GM10248 (cell line): ENCODE results near the gene MTMR1.

Experiments
- CTCF ChIA-PET: fragments of 300-600 bp; sonication (Branson Sonifier 250); formaldehyde crosslinking; extraction: SDS; loops from one replicate; lab custom pipeline; 2021; ENCODE audit warnings: antibody characterized with exemption; lab: Yijun Ruan, JAX
- POLR2A ChIA-PET: fragments of 350-650 bp; sonication (Branson Sonifier 250); formaldehyde crosslinking; extraction: SDS; loops from one replicate; lab custom pipeline; 2020; ENCODE audit warnings: antibody characterized with exemption; lab: Yijun Ruan, JAX
- DNase-seq: peaks from one replicate; pipeline ENCODE4 v3.0.0; 2012; ENCODE audit errors: extremely low spot score
- TF ChIP-seq, protein P1 (sequence below): IDR thresholded peaks from 2 replicates; pipeline ENCODE4 v1.5.1; 2012; ENCODE audit warnings: mild to moderate bottlenecking, low read depth; ENCODE audit errors: extremely low read depth, missing control alignments, control extremely low read depth

The MTMR1 gene

GRCh38 chrX:150692831-150693724 lies at the start of gene MTMR1:
Gene MTMR1, plus strand, starts transcription at chrX:150693396. Its CDS starts 135 bp downstream, at chrX:150693531.
- peak; percentile 67 for DNase-seq
- TF ChIP-seq, protein P1, sequence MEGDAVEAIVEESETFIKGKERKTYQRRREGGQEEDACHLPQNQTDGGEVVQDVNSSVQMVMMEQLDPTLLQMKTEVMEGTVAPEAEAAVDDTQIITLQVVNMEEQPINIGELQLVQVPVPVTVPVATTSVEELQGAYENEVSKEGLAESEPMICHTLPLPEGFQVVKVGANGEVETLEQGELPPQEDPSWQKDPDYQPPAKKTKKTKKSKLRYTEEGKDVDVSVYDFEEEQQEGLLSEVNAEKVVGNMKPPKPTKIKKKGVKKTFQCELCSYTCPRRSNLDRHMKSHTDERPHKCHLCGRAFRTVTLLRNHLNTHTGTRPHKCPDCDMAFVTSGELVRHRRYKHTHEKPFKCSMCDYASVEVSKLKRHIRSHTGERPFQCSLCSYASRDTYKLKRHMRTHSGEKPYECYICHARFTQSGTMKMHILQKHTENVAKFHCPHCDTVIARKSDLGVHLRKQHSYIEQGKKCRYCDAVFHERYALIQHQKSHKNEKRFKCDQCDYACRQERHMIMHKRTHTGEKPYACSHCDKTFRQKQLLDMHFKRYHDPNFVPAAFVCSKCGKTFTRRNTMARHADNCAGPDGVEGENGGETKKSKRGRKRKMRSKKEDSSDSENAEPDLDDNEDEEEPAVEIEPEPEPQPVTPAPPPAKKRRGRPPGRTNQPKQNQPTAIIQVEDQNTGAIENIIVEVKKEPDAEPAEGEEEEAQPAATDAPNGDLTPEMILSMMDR = no peak
- POLR2A ChIA-PET = no interaction called here
- CTCF ChIA-PET = interaction anchor here (1.4 to 2.1 kb wide), 2 partner anchors 9 to 16 kb away, joined by 3 to 15 read pairs; no protein-coding TSS in a partner anchor

DNA sequence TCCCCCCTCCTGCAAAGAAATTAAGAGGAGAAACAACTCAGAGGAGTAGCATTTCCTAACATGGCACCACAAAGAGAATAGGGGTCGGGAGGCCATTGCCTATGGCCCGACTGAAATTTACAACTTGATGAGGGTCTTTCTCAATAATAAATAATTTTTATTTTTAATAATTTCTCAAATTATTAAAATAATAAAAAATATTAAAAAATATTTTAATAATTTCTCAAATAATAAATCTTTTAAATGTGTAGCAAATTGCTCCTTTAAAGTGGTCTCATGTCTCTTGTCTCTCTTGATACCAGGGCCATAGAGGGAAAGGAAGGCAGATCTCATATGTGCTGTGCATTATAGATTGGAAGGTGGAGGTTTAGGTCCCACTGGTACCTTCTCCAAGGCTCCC lies 49.2 kb upstream of the MTMR1 start:
- DNase-seq = no peak
- ChIA-PET CTCF (no interaction called here), POLR2A (no interaction called here)
- TF ChIP-seq, protein P1 = no peak

DNA sequence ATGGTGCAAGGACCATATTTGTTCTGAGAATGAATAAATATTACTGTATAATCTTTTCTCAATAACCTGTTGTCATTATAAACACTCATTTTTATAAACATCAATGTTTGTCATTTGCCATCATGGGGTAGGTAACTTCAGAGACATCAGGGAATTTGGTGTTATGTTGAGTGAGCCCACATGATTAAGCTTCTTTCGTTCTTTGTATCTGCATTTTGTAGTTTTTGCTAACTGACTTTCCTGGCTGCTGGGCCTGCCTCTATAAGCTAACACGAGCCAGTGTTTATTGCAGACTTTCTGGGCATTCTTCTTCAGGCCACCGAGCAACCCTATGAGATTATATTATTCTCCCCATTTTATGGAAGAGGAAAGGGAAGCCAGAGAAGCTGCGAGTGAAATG lies 48.8 kb upstream of the MTMR1 start:
- ChIA-PET CTCF (interaction anchor here (0.9 to 1.0 kb wide), 2 partner anchors 8 to 9 kb away, joined by 3 to 4 read pairs; no protein-coding TSS in a partner anchor), POLR2A (no interaction called here)
- TF ChIP-seq, protein P1 = no peak
- no peak for DNase-seq

GRCh38 chrX:150647331-150647730 lies 45.9 kb upstream of the MTMR1 start:
- TF ChIP-seq, protein P1 = no peak
- POLR2A ChIA-PET = no interaction called here
- no peak for DNase-seq
- CTCF ChIA-PET = interaction anchor here (1.3 kb wide), 1 partner anchor 36 kb away, joined by 3 read pairs; no protein-coding TSS in a partner anchor

DNA sequence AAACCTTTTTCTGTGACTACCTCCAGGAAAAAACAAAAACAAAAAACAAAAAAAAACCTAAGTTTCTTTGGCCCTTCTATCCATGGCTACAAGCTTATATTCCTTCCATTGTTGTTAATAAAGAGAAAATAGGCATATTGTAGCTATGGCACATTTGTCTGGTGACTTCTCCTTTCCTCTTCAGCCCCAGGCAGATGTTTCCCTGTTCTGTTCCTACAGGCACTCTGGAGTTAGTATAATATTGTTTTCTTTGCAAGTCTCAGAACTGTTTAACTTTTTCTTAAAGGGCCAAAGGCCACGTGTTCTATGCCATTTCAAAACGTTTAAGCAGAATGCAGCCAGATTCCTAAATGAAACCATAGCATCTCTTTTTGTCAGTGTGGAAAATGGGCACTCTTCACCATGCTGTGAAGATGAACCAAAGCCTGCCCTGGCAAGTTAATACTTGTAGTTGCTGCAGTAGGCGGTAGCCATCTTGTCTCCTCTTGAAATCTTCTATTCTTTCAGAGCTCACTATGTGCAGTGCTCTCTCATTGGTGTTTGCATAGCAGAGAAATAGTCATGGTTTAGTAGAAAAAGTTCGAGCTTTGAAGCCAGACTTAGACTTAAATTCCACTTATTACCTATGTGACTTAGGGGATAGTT lies 44.8 kb upstream of the MTMR1 start:
- ChIA-PET POLR2A (no interaction called here), CTCF (interaction anchor here (0.7 kb wide), 1 partner anchor 15 kb away, joined by 3 read pairs; no protein-coding TSS in a partner anchor)
- TF ChIP-seq, protein P1 = no peak
- no peak for DNase-seq

DNA sequence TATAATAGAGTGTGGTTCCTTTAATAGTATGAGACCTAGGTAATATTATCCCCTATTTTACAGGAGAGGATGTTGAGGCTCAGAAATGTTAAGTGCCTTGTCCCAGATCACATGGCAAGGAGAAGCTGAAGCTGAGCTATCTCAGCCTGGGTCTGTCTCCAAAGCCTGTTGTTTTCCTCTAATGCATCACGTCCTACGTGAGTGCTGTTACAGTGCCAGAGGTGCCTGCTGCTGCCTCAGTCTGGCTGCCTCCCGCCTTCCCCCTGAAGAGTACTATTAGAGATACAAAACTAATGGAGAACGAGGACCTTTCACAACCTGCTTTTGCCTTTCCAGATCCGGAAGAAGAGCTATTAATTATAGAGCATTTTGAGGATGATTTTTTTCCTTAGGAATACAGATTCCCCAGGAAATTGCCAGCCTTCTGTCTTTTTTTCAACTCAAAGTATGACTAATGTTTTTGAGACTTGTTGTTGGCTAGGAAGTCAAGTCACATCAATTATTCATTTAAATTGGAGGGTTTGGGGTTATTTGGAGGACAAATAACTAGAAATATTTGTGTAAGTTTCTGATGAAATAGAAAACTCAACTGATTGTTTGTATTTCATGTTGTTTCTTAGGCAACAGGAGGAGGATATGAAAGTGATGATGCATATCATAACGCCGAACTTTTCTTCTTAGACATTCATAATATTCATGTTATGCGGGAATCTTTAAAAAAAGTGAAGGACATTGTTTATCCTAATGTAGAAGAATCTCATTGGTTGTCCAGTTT lies 43.9 kb upstream of the MTMR1 start:
- no peak for DNase-seq
- TF ChIP-seq, protein P1 = no peak
- ChIA-PET CTCF (no interaction called here), POLR2A (no interaction called here)
